ENCODE measurements around the gene ANKRD52.
"Not testable (repeated sequence)": the region's sequence is repeated elsewhere in the genome, so short reads cannot be mapped to it uniquely, and the experiment has no call there.

Gene ANKRD52

GRCh38 chr12:56258068-56258819 is at the start of gene ANKRD52:
TSS of gene ANKRD52 (minus strand) at chr12:56258384. CDS start at chr12:56258269, 115 bp downstream.
- DNase-seq (ENCODE audit: low spot score), result peak; percentile 95

DNA sequence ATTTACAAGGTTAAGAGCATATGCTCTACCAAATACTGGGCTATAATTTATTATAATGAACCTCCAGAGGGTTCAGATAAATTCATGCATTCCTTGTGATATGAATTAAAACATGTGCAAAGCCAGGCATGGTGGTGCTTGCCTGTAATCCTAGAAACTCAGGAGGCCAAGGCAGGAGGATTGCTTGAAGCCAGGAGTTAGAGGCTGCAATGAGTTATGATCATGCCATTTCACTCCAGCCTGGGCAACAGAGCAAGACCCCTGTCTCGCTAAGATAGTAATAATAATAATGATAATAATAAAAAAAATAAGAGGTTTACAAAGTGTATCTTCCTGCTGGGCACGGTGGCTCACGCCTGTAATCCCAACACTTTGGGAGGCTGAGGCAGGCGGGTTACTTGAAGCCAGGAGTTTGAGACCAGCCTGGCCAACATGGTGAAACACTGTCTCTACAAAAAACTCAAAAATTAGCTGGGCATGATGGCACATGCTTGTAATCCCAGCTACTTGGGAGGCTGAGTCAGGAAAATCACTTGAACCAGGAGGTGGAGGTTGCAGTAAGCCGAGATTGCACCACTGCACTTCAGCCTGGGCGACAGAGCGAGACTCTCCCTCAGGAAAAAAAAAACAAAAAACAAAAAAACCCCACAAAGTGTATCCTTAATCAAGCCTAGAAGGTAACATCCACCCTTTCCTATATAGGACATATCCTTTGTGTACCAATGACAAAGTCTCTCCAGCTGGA is 49.2 kb upstream of the ANKRD52 start:
- DNase-seq (ENCODE audit: low spot score), result no peak

GRCh38 chr12:56304872-56305590 is 46.8 kb upstream of the ANKRD52 start:
- no peak for DNase-seq (ENCODE audit: low spot score)

- DNase-seq (ENCODE audit: low spot score), result no peak
Observed at GRCh38 chr12:56304276-56304675, 46.1 kb upstream of the ANKRD52 start.

GRCh38 chr12:56300644-56301464 is 42.7 kb upstream of the ANKRD52 start:
- DNase-seq (ENCODE audit: low spot score), result no peak

DNA sequence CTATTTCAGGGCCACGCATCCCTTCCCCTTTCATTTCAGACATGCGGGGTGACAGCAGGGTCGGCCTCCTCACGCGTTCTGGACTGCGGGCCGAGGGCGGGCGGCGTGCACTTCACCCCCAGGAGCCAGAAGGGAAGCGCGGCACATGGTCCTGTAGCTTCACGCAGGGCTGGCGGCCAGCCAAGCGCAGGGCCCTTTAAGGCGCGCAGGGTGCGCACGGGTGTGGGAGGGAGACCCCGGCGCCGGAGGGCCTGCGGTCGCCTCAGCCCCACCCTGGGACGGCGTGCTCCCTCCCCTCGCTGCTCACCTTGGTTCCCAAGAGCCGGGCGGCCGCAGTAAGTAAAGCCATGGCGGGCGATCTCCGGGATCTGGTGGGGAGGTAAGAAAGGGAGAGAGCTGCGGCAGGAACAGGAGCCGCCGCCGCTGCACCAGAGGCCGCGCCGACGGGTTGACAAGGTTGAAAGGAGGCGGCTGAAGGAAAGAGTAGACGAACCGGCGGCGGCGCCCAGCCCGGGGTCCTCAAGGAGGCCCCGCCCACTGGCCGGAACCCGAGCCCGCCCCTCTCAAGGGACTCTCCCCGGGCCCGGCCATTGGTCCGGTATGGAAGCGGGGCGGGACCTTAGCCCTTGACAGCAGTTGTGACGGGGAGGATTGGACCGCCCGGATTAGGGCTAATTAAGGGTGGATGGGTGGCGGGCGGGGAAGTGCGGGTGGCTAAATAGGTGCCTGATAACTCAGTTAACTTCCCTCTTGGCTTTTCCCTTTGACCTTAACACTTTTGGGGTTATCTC is 41.9 kb upstream of the ANKRD52 start, which contains the start of gene CS:
Gene CS (minus strand): TSS at position 478 of the 791 bp plus-strand sequence. CDS start 129 bp downstream, at position 349.
- DNase-seq (ENCODE audit: low spot score), result peak; percentile 97

DNA sequence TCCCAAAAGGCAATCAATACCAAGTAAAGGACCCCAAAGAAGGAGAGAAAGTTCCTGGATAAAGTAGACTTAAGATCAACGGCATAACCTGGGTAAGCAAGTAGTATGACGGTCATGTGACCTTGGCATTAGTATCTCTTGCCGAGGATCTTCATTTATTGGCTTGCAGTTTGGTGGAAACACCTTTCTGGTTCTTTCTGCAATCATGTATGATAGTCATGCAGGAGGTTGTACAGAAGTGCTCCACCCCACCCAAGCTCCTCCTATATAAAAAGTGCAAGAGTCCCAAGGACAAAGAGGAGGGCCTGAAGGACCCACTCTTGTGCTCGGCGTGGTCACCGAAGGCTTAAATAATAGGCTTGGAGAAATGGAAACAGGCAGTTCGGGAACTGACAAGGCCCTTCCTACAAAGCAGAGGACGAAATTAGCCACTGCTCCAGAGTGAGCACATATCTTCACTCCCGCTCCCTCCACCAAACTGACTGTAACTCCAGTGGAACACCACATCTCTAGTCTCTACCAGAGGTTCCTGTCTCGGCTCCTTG is 41.2 kb upstream of the ANKRD52 start:
- peak; percentile 17 for DNase-seq (ENCODE audit: low spot score)

- DNase-seq (ENCODE audit: low spot score), result no peak
Observed at GRCh38 chr12:56298828-56299227, 40.6 kb upstream of the ANKRD52 start.

GRCh38 chr12:56297400-56297799 is 39.2 kb upstream of the ANKRD52 start:
- no peak for DNase-seq (ENCODE audit: low spot score)

DNA sequence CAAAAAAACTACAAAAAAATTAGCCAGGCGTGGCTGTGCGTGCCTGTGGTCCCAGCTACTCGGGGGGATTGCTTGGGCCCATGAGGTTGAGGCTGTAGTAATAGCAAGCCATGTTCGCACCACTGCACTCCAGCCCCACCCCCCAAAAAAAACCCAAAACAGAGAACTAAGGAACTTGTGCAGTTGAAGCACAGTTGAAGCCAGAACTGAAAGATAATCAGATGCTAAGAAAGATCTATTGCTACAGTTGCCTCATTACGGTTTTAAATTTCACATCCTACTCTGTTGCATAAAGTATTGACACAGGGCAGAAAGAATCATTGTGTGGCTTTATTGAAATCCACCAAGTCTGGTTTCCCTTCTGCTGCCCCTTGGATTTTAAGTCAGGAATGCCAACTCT is 38.1 kb upstream of the ANKRD52 start:
- DNase-seq (ENCODE audit: low spot score), result no peak

- no peak for DNase-seq (ENCODE audit: low spot score)
Observed at GRCh38 chr12:56293795-56294194, 35.6 kb upstream of the ANKRD52 start.

GRCh38 chr12:56288705-56289387 is 30.7 kb upstream of the ANKRD52 start:
- no peak for DNase-seq (ENCODE audit: low spot score)

- no peak for DNase-seq (ENCODE audit: low spot score)
Observed at GRCh38 chr12:56286044-56286830, 28.1 kb upstream of the ANKRD52 start.

DNA sequence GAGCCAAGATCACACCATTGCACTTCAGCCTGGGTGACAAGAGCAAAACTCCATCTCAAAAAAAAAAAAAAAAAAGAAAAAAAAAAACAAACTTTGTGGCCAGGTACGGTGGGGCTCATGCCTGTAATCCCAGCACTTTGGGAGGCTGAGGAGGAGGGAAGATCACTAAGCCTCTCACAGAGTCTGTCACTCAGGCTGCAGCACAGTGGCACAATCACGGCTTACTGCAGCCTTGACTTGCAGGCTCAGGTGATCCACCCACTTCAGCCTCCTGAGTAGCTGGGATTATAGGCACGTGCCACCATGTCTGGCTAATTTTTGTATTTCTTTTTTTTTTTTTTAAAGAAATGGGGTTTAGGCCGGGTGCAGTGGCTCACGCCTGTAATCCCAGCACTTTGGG is 26.1 kb upstream of the ANKRD52 start:
- not testable (repeated sequence) for DNase-seq (ENCODE audit: low spot score)

- DNase-seq (ENCODE audit: low spot score), result no peak
Observed at GRCh38 chr12:56282579-56282978, 24.4 kb upstream of the ANKRD52 start.

GRCh38 chr12:56282030-56282429 is 23.8 kb upstream of the ANKRD52 start:
- no peak for DNase-seq (ENCODE audit: low spot score)

DNA sequence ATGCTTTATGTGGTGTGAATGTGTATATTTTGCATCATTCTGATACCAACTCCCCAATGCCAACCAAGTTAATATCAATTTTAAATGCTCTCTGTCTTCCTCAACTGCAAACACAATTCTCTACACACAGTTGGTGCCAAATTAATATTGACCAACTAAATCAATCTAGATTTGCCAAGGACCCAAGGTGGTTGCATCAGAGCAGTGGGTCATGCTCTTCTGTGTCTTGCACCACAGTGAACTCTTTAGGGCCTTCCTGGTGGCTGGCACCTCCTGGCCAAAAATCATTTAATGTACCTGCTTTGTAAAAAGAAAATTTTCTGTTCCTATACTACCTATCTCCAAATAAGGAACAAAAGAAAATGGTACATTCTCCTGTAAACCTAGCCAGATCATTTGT is 22.7 kb upstream of the ANKRD52 start:
- DNase-seq (ENCODE audit: low spot score), result no peak

DNA sequence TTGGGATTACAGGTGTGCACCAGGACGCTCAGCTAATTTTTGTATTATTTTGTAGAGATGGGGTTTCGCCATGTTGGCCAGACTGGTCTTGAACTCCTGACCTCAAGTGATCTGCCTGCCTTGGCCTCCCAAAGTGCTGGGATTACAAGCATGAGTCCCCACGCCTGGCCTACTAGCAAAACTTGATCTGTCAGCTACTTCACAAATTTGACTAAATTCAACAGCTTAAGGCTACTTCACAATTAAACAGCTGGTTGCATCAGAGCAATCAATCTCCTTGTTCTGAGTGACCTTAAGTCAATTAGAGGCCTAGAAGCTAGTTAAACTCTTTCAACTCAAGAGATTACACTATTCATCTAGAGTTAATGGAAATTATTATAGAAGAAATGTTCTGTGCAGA is 20.7 kb upstream of the ANKRD52 start:
- DNase-seq (ENCODE audit: low spot score), result no peak

DNA sequence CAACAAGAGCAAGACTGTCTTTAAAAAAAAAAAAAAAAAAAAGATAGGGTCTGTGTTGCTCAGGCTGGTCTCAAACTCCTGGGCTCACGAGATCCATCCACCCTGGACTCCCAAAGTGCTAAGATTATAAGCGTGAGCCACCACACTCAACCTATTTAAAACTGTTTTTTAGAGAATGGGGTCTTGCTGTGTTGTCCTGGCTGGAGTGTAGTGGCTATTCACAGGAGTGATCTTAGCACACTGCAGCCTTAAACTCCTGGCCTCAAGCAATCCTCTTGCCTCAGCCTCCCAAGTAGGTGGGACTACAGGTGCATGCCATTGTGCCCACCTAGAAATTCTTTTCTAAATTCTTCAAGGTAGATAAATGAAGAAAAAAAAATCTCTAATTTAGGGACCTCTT is 16.1 kb upstream of the ANKRD52 start:
- no peak for DNase-seq (ENCODE audit: low spot score)

Data from AG08396 (cell line).